KG1 (cell line): Measurements from ENCODE around the gene NAB1.

ENCODE experiments used
- DNase-seq: peaks from one replicate; lab custom pipeline; 2025; lab: John Stamatoyannopoulos, UW

The NAB1 gene

DNA sequence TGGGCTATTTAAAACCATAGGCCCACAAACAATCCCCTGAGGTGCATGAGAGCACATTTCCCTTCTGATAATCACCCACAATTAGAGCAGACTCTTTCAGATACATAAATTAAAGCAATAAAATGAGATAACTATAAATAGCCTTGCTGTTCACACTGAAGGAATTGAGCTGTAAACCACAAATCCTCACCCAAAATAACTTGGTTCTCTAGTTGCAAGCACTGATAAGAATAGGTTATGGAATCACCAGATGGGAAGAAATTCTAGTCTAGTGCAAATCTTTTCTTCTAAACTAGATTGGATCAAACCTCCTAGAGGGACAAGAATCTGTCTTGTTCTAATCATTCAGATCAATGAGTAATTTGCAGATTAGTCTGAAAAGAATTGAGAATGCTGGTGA, 64.6 kb downstream of the NAB1 start:
- no peak for DNase-seq

DNA sequence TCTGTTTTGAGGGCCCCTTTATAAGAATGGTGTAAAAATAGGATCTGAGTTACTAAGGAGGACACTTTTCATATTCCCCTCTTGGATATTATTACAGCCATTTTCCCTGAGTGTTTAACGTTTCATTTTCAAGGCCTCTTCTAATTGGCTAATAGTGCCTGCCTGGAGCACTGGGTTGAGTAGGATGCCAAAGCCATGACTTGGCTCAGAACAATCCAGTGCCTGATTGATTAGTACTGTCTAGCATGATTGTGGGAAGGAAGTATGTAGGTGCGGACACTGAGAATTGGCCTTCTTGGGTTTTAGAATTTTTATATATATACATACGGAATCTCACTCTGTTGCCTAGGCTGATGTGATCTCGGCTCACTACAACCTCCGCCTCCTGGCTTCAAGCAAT, 66.1 kb downstream of the NAB1 start:
- no peak for DNase-seq

DNA sequence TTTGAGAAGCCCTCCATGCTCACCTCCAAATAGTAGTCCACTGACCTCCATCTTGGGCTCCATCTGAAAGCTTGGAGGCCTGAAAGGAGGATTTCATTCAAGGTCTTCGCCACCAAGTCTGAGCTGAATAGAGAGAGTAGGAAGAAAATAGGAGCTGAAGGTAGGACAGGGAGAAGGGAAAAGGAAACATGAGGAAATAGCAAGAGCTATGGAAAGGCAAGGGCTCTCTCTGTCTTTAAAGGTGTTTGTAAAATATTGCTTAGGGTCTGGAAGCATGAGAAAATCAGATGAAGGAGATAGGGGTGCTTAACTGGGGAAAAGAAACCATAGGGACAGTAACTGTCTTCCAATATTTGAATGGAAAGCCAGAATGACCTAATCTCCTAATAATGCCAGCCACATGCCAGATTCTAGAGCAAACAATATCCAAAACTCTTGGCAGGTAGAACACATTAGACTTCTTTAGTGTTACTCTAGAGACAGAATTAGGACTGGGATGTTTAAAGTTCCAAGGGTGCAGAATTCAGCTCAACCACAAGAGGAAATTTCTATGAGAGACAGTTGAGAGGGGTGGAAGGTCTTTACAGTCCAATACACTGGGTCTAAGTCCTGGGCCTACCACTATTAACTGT, 67.4 kb downstream of the NAB1 start:
- no peak for DNase-seq

DNA sequence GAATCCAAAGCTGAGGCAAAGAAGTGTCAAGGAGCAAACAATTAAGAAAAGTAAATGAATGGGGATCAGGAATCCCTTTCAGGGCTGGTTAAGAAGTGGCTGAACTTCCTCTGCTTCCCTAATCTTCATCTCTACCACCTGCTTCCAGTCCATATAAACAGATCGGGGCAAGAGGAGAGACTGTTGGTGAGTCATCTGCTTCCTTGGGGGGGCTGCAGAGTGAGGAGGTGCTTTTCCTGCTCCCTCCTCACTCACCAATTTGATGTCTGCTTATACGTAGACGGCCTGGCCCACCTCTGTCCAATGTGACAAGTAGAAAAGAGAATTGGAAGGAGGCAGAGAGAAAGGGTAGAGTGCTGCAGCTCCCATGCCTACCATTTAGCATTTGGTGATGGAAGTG, 68.4 kb downstream of the NAB1 start:
- DNase-seq = no peak

DNA sequence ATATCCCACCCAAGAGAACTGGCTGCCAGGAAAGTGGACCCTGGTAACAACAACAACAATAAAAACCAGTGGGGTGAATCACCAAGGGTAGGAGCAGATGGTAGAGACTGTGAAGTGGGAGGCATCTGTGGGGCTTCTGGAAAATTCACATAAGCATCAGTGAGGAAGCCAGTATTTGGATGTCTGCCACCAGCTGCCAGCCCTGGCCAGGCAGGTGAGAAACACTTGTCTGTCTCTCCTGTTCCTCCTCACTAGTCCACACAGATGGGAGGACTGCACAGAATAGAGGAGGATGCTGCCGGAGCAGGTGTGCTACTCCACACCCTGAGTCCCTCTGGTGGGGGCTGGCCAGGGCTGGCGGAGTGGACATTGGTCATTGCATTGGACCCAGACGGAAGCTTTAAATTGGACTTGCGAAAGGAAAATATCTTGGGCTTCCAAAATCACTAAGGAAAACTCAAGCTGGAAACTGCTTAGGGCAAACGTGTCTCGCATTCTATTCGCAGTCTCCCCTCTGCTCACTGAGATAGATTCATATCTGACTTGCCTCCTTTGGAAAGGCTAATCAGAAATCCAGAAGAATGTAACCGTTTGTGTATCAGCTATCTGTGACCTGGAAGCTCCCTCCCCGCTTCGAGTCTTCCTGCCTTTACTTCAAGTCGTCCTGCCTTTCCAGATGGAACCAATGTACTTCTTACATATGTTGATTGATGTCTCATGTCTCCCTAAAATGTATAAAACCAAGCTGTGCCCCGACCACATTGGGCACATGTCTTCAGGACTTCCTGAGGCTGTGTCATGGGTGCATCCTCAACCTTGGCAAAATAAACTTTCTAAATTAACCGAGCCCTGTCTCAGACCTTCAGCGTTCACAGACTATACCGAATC, 69.1 kb downstream of the NAB1 start:
- no peak for DNase-seq

DNA sequence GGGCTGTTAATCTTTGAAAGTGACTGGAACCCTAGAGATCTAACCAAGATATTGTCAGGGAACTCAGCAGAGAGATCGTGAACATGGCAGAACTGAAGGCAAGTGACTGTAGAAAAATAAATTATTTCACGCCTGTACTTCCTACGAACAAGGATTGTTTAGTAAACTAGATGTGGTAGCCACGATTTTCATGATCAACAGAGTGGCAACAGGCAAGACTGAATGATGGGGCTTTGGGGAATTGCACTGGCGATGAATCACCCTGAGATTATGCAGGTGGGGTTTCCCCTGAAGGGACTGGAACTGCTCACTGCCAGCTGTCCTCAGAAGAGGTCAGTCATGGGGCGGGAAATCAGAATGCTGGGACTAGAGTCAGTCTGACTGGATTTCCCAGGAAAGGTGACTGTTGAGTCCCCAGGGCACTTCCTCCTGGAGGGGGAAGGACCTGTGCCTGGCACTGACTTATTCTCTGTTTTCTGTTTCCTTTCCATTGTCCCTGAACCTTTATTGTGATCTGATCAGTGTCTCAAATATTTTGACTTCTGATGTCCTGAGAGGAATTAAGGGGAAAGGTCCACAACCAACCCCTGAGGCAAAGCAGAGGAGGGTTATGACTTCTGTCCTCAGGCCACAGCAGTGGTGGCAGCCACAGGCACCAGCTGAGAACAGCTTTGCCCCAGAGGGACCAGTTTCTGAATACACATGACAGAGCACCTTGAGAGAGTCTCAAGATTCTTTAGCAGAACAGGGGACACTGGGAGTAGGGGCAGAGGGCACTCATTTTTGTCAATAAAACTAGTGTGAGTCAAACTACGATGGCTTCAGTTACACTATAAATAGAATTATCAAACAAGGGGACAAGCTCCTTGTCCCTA, 70.0 kb downstream of the NAB1 start:
- no peak for DNase-seq

DNA sequence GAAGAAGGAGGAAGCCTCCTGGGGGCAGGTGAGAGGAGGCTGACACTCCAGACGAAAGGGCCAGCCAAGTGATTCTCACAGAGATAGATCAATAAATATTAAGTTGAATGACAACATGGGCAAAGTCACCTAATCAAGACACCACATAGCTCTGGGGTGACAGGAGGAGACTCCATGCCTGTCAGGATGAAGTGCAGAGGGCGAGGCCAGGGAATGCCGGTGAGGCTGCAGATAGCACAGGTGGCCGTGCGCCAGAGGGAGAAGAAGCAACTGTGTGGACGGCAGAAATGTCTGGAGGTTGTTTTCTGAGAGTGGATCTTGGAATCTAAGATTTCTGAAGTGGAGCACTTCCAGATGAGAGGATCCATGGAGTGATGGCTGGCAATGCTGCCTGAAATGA, 71.4 kb downstream of the NAB1 start:
- DNase-seq = no peak

DNA sequence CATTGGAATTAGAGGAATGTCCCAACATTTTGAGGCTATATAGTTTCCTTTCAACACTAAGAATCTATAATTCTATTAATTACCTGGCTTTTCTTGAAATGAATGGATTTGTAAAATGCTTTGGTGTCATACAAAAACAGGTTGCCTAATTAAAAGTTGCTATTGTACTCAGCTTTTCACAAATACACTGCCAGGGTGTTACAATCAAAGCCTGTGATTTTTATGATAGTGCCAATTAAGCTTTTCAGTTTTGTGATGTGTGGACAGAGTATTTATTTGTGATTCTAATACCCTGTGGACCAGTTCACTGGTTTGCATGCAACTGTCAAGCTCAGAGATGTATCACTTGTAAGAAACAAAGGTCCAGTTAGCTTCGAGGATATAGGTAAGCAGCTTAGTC, 71.8 kb downstream of the NAB1 start:
- DNase-seq = no peak

DNA sequence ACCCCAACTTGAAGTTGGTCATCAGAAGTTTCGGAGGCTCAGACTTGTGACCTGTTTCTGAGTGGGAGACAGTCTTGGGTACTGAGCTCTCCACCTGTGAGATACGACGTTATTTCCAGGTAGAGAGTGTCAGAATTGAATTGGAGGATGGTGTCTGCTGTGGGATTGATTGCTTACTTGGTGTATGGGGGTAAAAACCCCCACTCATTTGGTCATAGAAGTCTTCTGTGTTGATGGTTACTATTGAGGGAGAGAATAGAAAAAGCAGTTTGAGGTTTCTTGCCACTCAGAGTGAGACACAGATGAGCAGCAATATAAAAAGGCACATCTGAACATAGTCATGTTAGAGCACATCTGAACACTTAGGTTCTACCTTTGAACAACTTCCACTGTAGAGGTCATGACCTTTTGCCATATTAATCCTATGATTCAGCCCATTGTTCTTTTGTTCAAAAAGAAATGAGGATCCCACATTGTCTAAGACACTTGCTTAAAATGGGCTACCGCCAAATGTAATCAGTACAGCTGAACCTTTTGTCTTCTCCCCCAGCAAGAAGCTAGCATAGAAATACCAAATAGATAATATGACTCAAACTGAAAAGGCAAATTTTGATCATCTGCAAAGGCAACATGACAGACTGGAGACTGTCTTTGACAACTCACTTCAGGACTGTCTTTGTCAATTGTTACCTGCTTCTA, 73.3 kb downstream of the NAB1 start:
- DNase-seq = no peak

DNA sequence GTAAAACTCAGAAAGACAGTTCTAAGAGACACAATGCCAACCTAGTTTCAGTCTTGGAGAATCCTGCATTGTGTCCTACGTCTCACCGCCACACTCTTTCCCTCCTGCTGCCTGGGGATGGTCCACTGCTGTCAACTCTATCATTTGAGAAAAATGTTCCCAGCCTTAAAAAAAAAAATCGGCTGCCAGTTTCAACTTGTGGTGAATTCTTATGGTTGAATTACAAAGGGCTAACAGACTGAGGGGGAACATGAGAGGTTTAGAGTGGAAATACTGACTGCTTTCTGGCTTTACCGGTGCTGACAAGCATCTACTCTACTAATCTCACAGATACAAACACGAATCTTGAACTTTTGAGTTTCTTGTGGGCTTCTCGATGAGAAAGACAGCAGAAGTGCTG, 74.0 kb downstream of the NAB1 start:
- no peak for DNase-seq

DNA sequence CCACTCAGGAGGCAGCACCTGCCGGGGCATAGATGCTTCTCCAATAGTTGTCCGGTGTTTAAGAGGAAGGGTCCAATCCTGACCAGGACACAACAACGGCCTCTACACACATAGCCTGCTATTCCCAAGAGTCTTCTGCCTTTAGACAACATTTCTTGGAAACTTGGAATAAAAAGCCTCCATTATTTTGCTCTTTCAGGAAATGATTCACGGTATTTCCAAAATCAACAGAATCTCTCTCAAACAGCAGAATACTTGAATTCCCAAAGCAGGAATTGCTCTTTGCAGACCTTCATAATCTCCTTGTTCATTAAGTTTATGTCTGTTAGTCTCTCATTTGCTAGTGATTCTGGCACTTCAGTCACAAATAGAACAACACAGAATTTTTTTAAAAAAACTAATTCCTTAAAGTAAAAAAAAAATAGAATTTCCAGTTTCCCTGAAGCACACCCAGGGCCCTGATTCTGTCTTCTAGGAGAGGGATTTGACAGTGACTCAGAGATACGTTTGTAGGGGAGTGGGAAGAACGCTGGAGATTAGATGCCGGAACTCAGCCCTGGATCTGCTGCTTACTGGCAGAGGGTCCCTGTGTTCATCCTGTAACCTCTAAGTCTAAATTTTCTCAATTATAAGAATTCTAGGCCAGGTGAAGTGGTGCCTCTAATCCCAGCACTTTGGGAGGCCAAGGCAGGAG, 74.7 kb downstream of the NAB1 start:
- DNase-seq = no peak

DNA sequence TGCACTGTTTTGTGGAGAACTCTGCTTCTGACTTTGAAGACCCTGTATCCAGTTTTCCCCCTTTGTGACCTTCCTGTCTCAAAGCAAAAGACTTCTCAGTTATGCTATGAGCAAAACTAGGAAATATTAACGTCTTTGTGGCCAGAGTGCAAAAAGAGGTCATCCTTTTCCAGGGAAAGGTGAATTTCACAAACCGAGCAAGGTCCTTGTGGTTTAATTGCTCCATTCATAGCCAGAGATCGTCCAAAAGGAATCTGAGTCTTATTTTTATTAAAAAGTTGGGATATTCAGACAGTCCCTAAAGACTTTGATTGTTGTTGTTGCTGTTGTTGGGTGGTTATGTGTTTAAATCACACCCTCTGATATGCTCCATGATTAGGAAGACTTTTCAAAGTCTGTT, 77.4 kb downstream of the NAB1 start:
- DNase-seq = no peak

DNA sequence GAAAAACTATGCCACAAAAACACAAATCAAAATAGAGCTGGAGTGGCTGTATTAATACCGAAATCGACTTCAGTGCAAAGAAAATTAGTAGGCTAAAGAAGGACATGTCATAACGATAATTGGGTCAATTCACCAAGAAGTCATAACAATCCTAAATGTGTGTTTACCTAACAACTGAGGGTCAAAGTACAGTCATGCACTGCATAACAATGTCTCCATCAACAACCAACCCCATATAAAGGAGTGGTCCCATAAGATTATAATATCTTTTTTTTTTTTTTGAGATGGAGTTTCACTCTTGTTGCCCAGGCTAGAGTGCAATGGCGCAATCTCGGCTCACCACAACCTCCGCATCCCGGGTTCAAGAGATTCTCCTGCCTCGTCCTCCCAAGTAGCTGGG, 87.5 kb downstream of the NAB1 start:
- no peak for DNase-seq

DNA sequence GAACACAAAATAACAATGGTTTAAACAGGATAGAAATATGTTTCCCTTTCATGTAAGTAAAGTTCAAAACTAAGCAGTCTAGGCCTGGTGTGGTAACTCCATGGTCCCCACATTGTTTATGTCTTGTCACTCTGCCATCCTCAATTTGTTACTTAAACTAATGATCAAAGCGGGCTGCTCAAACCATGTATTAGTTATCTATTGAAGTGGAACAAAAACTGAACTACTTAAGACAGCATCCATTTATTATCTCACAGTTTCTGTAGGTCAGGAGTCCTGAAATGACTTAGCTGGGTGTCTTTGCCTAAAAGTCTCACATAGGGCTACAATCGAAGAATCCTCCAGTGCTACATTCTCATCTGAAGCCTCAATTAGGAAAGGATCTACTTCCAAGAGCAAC, 91.6 kb downstream of the NAB1 start:
- no peak for DNase-seq
